ENCODE results near the gene DOK7.

DNA sequence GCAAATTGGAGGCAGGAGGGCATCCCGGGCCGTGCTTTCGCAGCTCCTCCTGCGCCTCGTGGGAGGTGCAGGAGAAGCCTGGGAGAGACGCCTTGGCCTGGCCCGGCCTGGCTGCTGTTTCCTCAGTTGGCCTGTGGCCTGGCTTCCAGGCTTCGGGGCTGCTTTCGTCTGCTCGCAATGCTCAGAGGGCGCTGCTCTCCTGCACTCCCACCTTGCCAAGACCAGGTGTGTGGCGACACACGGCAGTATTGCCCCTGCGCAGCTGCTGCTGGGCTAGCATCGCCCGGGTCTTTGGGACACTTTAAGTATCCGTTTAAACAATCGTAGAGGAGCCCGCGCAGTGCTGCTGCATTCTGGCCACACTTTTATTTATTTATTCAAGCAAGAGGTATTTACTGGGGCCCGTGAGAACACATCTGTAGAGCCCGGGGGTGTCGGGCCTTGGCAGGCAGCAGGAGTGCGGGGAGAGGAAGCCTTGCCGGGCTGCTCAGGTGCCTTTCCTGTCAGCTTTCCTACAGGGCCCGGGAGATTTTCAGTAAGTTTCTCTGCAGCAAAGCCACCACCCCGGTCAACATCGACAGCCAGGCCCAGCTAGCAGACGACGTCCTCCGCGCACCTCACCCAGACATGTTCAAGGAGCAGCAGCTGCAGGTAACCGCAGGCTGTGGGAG lies 47.5 kb upstream of the DOK7 start:
- no peak for TF ChIP-seq POLR2A (IDR thresholded peaks at IDR 0.05; ENCODE audit: low read depth, low read length)
- TF ChIP-seq CTCF (IDR thresholded peaks at IDR 0.05; ENCODE audit: extremely low read depth in 1 of 2, insufficient read depth in 1 of 2, low read depth in 1 of 2, low read length in 2 of 2) = no peak
- TF ChIP-seq EZH2 (IDR thresholded peaks at IDR 0.05; ENCODE audit: borderline replicate concordance, low read depth, low read length, severe bottlenecking) = no peak
- TF ChIP-seq GATA2 (IDR thresholded peaks at IDR 0.05; ENCODE audit: insufficient read depth, insufficient read length, low read depth, low read length) = no peak
- no peak for TF ChIP-seq FOS (IDR thresholded peaks at IDR 0.05; ENCODE audit: borderline replicate concordance, insufficient read depth, low read length)

All from endothelial cell of umbilical vein (primary cell).